GM18519 (cell line): ENCODE measurements around the gene CMSS1.

Experiments used
- ATAC-seq: cut with Tn5 transposase; IDR thresholded peaks from one replicate; pipeline ENCODE4 v1.9.1; 2021; ENCODE audit warnings: mild to moderate bottlenecking, moderate library complexity; ENCODE audit not compliant: unreplicated experiment, low FRiP score

The CMSS1 gene

DNA sequence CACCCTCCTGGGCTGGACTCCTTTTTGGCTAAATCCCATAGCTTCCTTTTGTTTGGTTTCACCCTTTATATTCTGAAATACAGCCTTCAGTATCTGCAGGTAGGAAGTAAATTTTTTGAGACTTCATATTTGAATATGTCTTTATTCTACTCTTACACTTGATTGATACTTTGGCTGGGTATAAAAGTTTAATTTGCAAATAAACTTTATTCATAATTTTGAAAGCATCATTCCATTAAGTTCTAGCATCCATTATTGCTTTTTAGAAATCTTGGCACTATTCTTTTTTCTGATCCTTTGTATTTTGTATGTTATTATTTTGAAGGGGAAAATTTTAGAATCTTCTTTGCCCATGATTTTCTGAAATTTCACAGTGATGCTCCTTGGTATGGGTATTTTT, 337.9 kb downstream of the CMSS1 start:
- ATAC-seq, result no peak

- ATAC-seq, result no peak
Measured at GRCh38 chr3:100157685-100158084, 340.0 kb downstream of the CMSS1 start.

DNA sequence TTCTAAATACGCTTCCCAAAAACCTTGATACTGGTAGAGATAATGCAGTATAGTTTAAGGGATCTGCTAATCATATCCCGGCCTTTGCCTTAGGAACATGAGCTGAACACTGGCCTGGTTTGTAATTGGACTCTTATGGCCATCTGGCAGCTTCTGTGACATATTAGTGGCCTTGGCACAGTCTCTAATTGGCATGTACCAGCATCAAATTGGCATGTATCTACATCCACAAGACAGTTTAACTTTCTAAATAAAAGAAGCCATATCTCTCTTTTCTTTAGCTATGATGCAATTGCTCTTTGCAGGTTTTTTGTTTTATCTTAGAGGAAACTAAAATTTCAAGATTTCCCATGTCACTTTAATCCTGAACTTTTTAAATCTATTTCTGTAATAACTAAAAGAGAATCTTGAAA, 341.3 kb downstream of the CMSS1 start:
- ATAC-seq, result no peak

GRCh38 chr3:100159331-100160153, 341.9 kb downstream of the CMSS1 start:
- ATAC-seq, result no peak

DNA sequence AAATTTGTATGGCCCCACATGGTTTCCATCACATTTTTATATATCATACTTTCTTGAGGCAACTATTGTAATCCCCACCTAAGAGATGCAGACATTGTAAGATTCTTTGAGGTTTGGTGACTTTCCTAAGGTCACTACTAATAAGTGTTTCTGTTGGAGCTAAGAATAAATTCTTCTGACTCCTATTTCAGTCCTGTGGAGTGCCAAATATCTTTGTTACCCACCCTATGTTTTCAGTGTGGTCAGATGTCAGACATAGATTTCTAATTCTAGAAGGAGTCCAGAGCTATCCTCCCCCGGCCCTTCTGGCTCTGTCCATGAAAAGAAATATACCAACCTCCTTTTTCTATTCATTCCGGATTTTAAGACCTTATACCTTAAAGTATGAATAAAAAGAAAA, 342.9 kb downstream of the CMSS1 start:
- ATAC-seq, result no peak

DNA sequence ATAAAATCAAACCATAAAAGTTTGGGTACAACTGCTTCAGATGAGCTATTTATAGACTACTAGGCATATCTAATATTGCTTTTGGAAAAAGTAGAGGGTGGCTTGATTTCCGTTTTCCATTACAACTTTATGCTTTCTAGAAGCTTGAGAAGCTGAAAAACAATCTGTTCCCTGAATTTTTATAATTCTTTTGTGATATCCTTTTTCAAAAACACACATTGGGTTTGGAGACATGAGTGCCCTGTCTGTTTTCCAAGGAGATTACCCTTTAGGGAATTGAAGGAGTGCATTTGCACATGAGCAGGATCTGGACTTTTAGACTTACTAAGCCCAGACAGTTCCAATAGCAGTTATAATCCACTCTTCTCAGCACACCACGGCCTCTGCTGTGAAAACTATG, 346.1 kb downstream of the CMSS1 start:
- no peak for ATAC-seq

- no peak for ATAC-seq
Measured at GRCh38 chr3:100164743-100165142, 347.1 kb downstream of the CMSS1 start.

GRCh38 chr3:100165926-100166550, 348.4 kb downstream of the CMSS1 start:
- no peak for ATAC-seq

- ATAC-seq, result no peak
Measured at GRCh38 chr3:100169201-100169920, 351.7 kb downstream of the CMSS1 start.

GRCh38 chr3:100170486-100170885, 352.8 kb downstream of the CMSS1 start:
- no peak for ATAC-seq

DNA sequence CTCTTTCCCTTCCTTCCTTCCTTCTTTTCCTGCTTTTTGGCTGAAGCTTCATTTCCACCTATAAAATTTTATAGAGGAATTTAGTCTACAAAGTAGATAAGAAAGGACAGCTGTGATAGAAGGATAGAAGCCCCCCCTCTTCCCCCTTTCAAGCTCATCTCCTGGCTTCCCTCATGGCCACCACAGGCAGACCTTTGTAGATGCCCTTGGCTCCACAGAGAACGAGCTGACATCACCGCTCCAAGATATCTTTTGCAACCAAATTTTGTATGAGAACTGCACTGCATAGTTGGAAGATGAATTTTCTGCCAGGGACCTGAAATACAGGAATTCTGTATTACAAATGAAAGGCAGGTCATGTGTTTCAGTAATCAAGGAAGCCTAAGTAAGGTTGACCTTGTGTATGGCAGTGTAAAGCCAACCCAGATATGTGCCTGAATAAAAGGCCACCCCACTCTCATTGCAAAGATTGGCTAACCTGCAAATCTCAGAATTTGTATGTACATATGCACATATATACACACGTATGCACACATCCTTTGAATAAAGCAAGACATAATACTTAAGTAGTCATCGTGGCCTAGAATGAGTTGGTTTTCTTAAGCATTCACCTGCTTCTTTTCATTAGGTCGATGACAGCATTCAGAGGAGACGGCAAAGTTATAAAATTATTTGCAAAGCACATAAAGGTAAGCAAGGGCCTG, 353.7 kb downstream of the CMSS1 start:
- ATAC-seq, result no peak

- ATAC-seq, result no peak
Measured at GRCh38 chr3:100173961-100174360, 356.3 kb downstream of the CMSS1 start.

GRCh38 chr3:100175637-100176280, 358.1 kb downstream of the CMSS1 start:
- no peak for ATAC-seq

GRCh38 chr3:100179692-100180349, 362.2 kb downstream of the CMSS1 start:
- no peak for ATAC-seq

GRCh38 chr3:100183608-100184125, 366.0 kb downstream of the CMSS1 start:
- ATAC-seq, result no peak

DNA sequence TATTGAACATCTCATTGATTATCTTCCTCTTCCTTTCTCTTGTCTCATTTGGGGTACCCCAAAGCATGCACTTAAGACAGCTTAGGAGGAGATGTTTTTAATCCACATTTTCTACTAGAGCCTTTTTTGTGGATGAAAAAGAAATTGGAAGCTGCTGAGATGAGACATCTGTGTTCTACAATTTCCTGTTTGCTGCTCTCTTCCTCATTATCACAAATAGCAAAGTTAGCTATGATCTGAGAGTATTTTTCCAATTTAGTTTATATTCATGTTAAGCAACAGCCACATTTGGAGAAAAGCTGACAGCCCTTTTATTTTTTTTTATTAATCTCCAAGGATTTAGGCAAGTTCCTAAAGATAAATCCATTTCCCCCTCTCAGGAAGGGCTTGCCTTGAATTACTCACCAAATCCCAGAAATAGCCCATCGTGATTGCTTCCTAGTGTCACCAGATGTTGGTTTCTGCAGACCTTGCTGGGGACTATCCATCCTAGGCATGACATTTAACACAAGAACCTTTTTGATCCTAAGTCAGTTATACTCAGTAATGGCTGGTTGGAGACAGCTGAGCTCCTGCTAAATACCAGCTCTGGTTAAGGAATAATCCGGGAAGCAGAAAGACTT, 367.4 kb downstream of the CMSS1 start:
- ATAC-seq, result no peak

DNA sequence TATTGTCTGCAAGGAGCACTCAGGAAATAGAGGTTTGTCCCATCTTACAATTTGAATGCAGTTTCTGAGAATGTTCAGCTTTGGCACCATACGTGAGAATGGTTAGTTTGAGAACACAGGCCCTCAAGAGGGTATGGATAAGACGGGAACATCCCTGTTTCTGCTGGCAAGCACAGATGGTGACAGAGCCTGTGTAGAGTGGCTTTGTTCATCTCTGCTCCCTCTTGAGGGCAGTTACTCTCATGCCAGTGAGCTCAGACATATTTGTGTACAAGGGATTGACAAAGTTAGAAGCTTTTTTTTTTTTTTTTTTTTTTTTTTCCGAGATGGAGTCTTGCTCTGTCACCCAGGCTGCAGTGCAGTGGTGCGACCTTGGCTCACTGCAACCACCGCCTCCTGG, 368.2 kb downstream of the CMSS1 start:
- ATAC-seq, result no peak

GRCh38 chr3:100189444-100189964, 371.8 kb downstream of the CMSS1 start:
- no peak for ATAC-seq

DNA sequence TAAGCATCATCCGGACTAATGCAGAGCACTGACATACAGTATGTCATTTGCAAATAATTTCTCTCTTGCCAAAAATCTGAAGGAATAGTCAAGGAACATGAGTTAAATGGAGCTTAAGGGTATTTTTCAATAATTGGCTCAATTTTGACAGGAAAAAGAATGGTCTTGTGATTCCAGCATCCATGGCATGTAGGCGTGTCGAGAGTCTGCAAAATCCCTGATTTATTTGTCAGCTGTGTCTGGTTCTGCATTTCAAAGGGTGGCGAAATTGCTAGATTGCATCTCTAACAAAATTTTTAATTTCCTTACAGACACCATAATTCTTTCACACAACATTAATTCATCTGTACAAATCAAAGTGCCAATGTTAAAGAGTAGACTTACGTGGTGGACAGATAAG, 377.7 kb downstream of the CMSS1 start:
- ATAC-seq, result no peak
